Measurements from ENCODE around the gene MEF2B. TPM values are rescaled to one million over a fixed set of nuclear protein-coding genes. Genes with fewer than 3 reads are reported as not detected.

MEF2B gene
- total RNA-seq, 3 donors from 2014 or later, result 1.5 to 3.0 (median 2.5) TPM

DNA sequence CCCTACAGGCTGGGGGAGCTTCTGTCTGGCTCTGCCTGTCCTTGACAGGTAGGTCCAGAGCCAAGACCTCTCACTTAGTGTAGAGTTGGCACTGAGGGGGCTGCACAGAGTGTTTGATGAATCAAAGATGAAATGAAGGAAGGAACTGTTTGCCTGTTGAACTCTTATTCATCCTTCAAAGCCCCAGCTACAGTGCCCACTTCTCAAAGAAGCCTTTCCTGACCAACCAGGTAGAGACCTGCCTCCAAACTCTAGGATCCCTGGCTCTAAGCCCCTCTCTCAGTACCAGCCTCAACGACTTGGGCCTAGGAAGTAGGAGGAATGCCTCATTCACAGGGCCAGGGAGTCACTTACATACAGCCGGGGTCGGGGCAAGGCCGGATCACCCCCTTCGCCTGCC, 22.7 kb downstream of the MEF2B start:
- ATAC-seq (no peak), DNase-seq (no peak)
- Histone ChIP-seq H3K36me3 (ENCODE audit: low read depth) (no peaks in the 10 kb centered on the region), H3K4me1 (ENCODE audit: low read depth) (no peaks in the 10 kb centered on the region), H3K9me3 (no peaks in the 10 kb centered on the region), H3K4me3 (no peak overlapping the region)
- TF ChIP-seq, protein P1, sequence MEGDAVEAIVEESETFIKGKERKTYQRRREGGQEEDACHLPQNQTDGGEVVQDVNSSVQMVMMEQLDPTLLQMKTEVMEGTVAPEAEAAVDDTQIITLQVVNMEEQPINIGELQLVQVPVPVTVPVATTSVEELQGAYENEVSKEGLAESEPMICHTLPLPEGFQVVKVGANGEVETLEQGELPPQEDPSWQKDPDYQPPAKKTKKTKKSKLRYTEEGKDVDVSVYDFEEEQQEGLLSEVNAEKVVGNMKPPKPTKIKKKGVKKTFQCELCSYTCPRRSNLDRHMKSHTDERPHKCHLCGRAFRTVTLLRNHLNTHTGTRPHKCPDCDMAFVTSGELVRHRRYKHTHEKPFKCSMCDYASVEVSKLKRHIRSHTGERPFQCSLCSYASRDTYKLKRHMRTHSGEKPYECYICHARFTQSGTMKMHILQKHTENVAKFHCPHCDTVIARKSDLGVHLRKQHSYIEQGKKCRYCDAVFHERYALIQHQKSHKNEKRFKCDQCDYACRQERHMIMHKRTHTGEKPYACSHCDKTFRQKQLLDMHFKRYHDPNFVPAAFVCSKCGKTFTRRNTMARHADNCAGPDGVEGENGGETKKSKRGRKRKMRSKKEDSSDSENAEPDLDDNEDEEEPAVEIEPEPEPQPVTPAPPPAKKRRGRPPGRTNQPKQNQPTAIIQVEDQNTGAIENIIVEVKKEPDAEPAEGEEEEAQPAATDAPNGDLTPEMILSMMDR (IDR thresholded peaks at IDR 0.05), result no peak
- intact Hi-C loops (cut with DNase I, micrococcal nuclease), result no loop called here

DNA sequence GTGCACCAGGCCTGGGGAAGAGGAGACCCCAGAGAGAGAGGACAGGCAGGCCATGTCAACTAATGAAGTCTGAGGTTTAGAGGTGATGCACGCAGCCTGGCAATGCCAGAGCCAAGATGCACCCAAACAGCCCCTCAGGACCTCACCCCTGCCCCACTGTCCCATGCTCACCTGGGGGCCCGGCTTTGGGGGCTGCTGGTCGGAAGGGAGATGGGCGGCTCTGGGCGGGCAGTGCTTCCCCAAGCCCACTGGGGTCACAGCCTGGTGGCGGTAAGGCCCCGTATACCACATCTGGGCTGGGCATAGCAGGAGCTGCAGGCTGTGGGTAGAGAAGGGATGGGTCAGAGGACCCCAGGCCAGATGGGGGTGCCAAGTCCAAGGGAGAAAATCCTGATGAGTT, 23.2 kb downstream of the MEF2B start:
- ATAC-seq (no peak), DNase-seq (no peak)
- Histone ChIP-seq H3K36me3 (ENCODE audit: low read depth) (no peaks in the 10 kb centered on the region), H3K4me3 (no peak overlapping the region), H3K9me3 (no peaks in the 10 kb centered on the region), H3K4me1 (ENCODE audit: low read depth) (no peaks in the 10 kb centered on the region)
- TF ChIP-seq, protein P1 (IDR thresholded peaks at IDR 0.05), result no peak
- intact Hi-C loops (cut with DNase I, micrococcal nuclease), result no loop called here

DNA sequence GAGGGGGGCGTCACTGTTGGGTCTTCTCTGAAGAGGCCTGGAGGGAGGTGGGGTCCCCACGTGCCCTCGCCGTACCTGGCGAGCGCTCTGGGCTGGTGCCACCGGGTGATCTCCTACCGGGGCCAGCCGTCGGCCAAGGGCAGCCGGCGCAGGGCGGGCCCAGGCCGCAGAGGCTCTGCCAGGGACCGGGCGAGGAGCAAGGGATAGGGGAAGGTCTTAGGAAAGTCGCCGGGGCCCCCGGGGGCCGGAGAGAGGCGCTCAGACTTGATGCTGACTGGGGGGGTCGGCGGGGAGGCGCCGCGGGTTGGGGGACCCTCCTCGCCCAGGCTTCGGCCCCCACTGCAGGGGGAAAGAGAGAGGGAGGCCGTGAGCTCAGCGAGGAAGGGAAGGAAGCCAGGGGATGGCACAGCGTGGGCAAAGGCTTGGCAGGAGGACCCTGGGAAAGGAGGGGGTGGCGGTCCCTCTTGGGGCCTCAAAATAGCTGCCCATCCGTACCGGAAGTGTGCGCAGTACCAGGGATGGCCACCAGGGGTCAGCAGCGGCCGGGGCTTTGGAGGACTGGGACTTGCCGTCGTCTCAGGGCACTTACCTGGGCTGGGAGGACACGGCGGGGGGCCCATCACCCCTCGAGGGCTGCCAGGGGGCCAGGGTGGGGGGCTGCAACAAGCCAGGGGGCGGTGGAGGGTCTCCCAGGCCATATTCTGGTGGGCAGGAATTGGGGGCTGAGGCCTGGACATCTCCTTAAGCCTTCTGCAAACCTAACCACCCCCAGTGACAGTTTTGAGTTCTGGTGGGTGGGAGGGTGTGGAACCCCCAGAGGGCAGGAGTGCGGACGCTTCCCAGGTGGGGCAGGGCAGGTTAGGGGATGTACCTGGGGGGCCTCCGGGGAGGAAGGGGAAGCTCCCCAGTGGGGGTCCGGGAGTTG, 24.1 kb downstream of the MEF2B start:
- peak; percentile 97 for ATAC-seq
- Histone ChIP-seq H3K36me3 (ENCODE audit: low read depth) (no peaks in the 10 kb centered on the region), H3K9me3 (no peaks in the 10 kb centered on the region), H3K4me1 (ENCODE audit: low read depth) (no peaks in the 10 kb centered on the region), H3K4me3 (no peak overlapping the region)
- intact Hi-C loops (cut with DNase I, micrococcal nuclease), result no loop called here
- peak; percentile 85 to 90 (median 89) for DNase-seq
- TF ChIP-seq, protein P1 (IDR thresholded peaks at IDR 0.05), result peak; percentile 97

DNA sequence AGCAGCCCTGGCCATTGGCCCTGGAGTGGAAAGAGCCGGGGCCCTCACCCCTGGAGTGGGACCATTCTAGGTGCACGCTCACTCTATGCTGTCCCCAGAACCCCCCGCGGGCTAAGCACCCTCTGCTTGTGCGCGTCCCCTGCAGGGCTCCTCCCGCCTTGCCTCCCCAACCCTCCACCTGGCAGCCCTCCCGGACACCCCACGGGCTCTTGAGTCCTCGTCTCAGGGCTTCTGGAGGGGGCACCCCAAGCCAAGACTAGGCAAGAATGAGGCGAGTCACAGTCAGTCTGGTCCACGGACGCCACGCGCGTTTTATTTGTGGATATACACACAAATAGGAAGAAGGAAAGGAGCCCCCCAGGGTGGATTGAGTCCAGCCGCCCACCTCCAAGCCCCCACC, 24.8 kb downstream of the MEF2B start:
- no peak overlapping the region for H3K4me3 ChIP-seq
- intact Hi-C loops (cut with DNase I, micrococcal nuclease), result no loop called here
- H3K36me3 ChIP-seq (ENCODE audit: low read depth), result no peaks in the 10 kb centered on the region
- ATAC-seq, result no peak
- H3K4me1 ChIP-seq (ENCODE audit: low read depth), result no peaks in the 10 kb centered on the region
- H3K9me3 ChIP-seq, result no peaks in the 10 kb centered on the region
- no peak for DNase-seq
- TF ChIP-seq, protein P1 (IDR thresholded peaks at IDR 0.05), result no peak

DNA sequence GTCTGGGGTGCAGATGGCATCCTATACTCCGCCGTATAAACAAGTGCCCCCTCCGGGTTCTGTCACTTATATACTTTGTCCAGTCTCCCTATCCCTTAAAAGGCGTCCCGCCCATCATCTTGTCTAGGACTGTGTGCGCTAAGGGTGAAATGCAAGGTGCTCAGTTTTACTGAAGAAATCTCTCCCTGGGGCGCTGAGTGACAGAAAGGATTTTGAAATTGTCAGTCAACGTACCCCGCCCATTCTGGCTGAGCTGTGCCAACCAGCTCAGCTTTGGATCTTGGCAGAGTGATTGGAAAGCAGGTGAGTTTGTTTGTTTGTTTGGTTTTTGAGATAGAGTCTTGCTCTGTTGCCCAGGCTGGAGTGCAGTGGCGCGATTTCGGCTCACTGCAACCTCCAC, 27.7 kb downstream of the MEF2B start:
- H3K36me3 ChIP-seq (ENCODE audit: low read depth), result peaks cover 4% of the 10 kb centered on the region
- TF ChIP-seq, protein P1 (IDR thresholded peaks at IDR 0.05), result no peak
- H3K4me1 ChIP-seq (ENCODE audit: low read depth), result peaks cover 6% of the 10 kb centered on the region
- no peak overlapping the region for H3K4me3 ChIP-seq
- no peaks in the 10 kb centered on the region for H3K9me3 ChIP-seq
- no peak for ATAC-seq
- DNase-seq, result no peak
- intact Hi-C loops (cut with DNase I, micrococcal nuclease), result no loop called here

Measured in mucosa of descending colon (tissue), 3 donors.